ENCODE results near the gene MRPL22.

- TF ChIP-seq POLR2AphosphoS5 (IDR thresholded peaks at IDR 0.05) = no peak
- no peak for TF ChIP-seq POLR2A (IDR thresholded peaks at IDR 0.05)
- no peak for TF ChIP-seq CTCF (IDR thresholded peaks at IDR 0.05)
Observed at GRCh38 chr5:154892369-154892771, 48.5 kb upstream of the MRPL22 start.

All from stomach (tissue), 4 donors.